H9 (cell line): ENCODE results near the gene E2F7. TPM values are rescaled to one million over a fixed set of nuclear protein-coding genes. Genes with fewer than 3 reads are reported as not detected.

Experiments used
- DNase-seq: peaks from one replicate; pipeline ENCODE4 v3.0.0-alpha.2; 2017
- H2AFZ ChIP-seq: one replicate; pipeline ENCODE4 v1.6.1; 2013; ENCODE audit warnings: mild to moderate bottlenecking, low read length, control low read depth, moderate library complexity
- H2AK5ac ChIP-seq: 2 replicates; pipeline ENCODE4 v1.6.1; 2013; ENCODE audit warnings: low read length, control low read depth, mixed read lengths; ENCODE audit not compliant: insufficient read length
- H2BK120ac ChIP-seq: one replicate; pipeline ENCODE4 v1.6.1; 2013; ENCODE audit warnings: low read depth, mild to moderate bottlenecking, low read length, control low read depth, inconsistent platforms; ENCODE audit not compliant: poor library complexity, severe bottlenecking
- H2BK12ac ChIP-seq: 2 replicates; pipeline ENCODE4 v1.6.1; 2013; ENCODE audit warnings: low read length, control low read depth, mixed read lengths, low read depth; ENCODE audit not compliant: insufficient read length
- H2BK15ac ChIP-seq: 2 replicates; pipeline ENCODE4 v1.6.1; 2013; ENCODE audit warnings: low read depth, low read length, control low read depth
- H2BK20ac ChIP-seq: one replicate; pipeline ENCODE4 v1.6.1; 2013; ENCODE audit warnings: low read depth, mild to moderate bottlenecking, low read length, control low read depth, inconsistent platforms; ENCODE audit not compliant: poor library complexity, severe bottlenecking
- H2BK5ac ChIP-seq: 2 replicates; pipeline ENCODE4 v1.6.1; 2013; ENCODE audit warnings: low read length, control low read depth, mixed read lengths; ENCODE audit not compliant: insufficient read length
- H3K14ac ChIP-seq: 2 replicates; pipeline ENCODE4 v1.6.1; 2013; ENCODE audit warnings: low read length, control low read depth; ENCODE audit not compliant: insufficient read depth
- H3K18ac ChIP-seq: 2 replicates; pipeline ENCODE4 v1.6.1; 2013; ENCODE audit warnings: low read depth, mild to moderate bottlenecking, mixed read lengths, low read length, control low read depth; ENCODE audit not compliant: insufficient read length
- H3K23ac ChIP-seq: 2 replicates; pipeline ENCODE4 v1.6.1; 2013; ENCODE audit warnings: low read length, control low read depth, mixed read lengths, low read depth; ENCODE audit not compliant: insufficient read length
- H3K23me2 ChIP-seq: 2 replicates; pipeline ENCODE4 v1.6.1; 2013; ENCODE audit warnings: low read depth, mild to moderate bottlenecking, mixed read lengths, low read length, control low read depth; ENCODE audit not compliant: insufficient read length, poor library complexity, severe bottlenecking
- H3K27ac ChIP-seq: 2 replicates; pipeline ENCODE4 v1.5.1; 2013; ENCODE audit warnings: low read length, control low read depth, mixed read lengths, low read depth; ENCODE audit not compliant: insufficient read length
- H3K27me3 ChIP-seq: 2 replicates; pipeline ENCODE4 v1.6.1; 2013; ENCODE audit warnings: low read length, control low read depth, inconsistent platforms; ENCODE audit not compliant: insufficient read depth
- H3K4ac ChIP-seq: 2 replicates; pipeline ENCODE4 v1.6.1; 2013; ENCODE audit warnings: low read depth, mild to moderate bottlenecking, control low read depth, inconsistent platforms, low read length, moderate library complexity
- H3K4me1 ChIP-seq: 2 replicates; pipeline ENCODE4 v1.6.1; 2013; ENCODE audit warnings: low read length, control low read depth, inconsistent platforms; ENCODE audit not compliant: insufficient read depth
- H3K4me2 ChIP-seq: 2 replicates; pipeline ENCODE4 v1.6.1; 2013; ENCODE audit warnings: low read length, control low read depth, mixed read lengths; ENCODE audit not compliant: insufficient read length, insufficient read depth
- H3K56ac ChIP-seq: 2 replicates; pipeline ENCODE4 v1.6.1; 2013; ENCODE audit warnings: low read depth, mild to moderate bottlenecking, mixed read lengths, low read length, control low read depth; ENCODE audit not compliant: insufficient read length
- H3K79me1 ChIP-seq: 2 replicates; pipeline ENCODE4 v1.6.1; 2013; ENCODE audit warnings: low read depth, mild to moderate bottlenecking, moderate library complexity, low read length, control low read depth, inconsistent platforms; ENCODE audit not compliant: insufficient read depth, poor library complexity, severe bottlenecking
- H3K79me2 ChIP-seq: 2 replicates; pipeline ENCODE4 v1.6.1; 2013; ENCODE audit warnings: low read length, control low read depth, inconsistent platforms; ENCODE audit not compliant: insufficient read depth
- H3K9ac ChIP-seq: 2 replicates; pipeline ENCODE4 v1.6.1; 2013; ENCODE audit warnings: low read length, control low read depth, mixed read lengths; ENCODE audit not compliant: insufficient read length; ENCODE audit errors: extremely low read depth
- H3K9me3 ChIP-seq: one replicate; pipeline ENCODE4 v1.6.1; 2013; ENCODE audit warnings: low read depth, low read length, inconsistent platforms; ENCODE audit not compliant: control insufficient read depth
- H3T11ph ChIP-seq: one replicate; pipeline ENCODE4 v1.6.1; 2013; ENCODE audit warnings: mild to moderate bottlenecking, low read length, control low read depth, inconsistent platforms
- H4K20me1 ChIP-seq: one replicate; pipeline ENCODE4 v1.6.1; 2013; ENCODE audit not compliant: control insufficient read depth, insufficient read length, insufficient read depth
- H4K5ac ChIP-seq: 2 replicates; pipeline ENCODE4 v1.6.1; 2013; ENCODE audit warnings: low read depth, mild to moderate bottlenecking, mixed read lengths, low read length, control low read depth; ENCODE audit not compliant: insufficient read length
- H4K8ac ChIP-seq: replicated peaks from 2 replicates; pipeline ENCODE4 v1.6.1; 2013; ENCODE audit warnings: low read length, control low read depth, mixed read lengths, low read depth; ENCODE audit not compliant: insufficient read length
- H4K91ac ChIP-seq: 2 replicates; pipeline ENCODE4 v1.6.1; 2013; ENCODE audit warnings: low read depth, mild to moderate bottlenecking, moderate library complexity, mixed read lengths, low read length, control low read depth; ENCODE audit not compliant: insufficient read length
- H3K27ac Mint-ChIP-seq, 3 experiments: 2 replicates in 2 of 3; 3 replicates in 1 of 3; pipeline ENCODE4 v1.8.0; 2020 to 2021; ENCODE audit warnings: mixed read lengths in 3 of 3, mild to moderate bottlenecking in 1 of 3, moderate library complexity in 1 of 3
- H3K27me3 Mint-ChIP-seq: 2 replicates; pipeline ENCODE4 v1.8.0; 2021; ENCODE audit warnings: low read depth, mild to moderate bottlenecking, moderate library complexity, mixed read lengths
- H3K36me3 Mint-ChIP-seq, 3 experiments: 2 replicates in 2 of 3; 3 replicates in 1 of 3; pipeline ENCODE4 v1.8.0; 2020 to 2021; ENCODE audit warnings: low read depth in 3 of 3, mixed read lengths in 3 of 3; ENCODE audit not compliant: insufficient read depth in 1 of 3
- H3K4me1 Mint-ChIP-seq, 2 experiments: 2 replicates each; pipeline ENCODE4 v1.8.0; 2020; ENCODE audit warnings: mixed read lengths in 2 of 2
- H3K4me3 Mint-ChIP-seq, 2 experiments: 2 replicates in 1 of 2; 3 replicates in 1 of 2; pipeline ENCODE4 v1.8.0; 2020 to 2021; ENCODE audit warnings: mild to moderate bottlenecking in 2 of 2, mixed read lengths in 2 of 2, moderate library complexity in 1 of 2
- H3K9me3 Mint-ChIP-seq, 2 experiments: 2 replicates in 1 of 2; 3 replicates in 1 of 2; pipeline ENCODE4 v1.8.0; 2020; ENCODE audit warnings: mild to moderate bottlenecking in 2 of 2, mixed read lengths in 2 of 2, moderate library complexity in 1 of 2
- CTCF ChIP-seq: fragments of 200-600 bp; sonication (generic); conservative IDR thresholded peaks from 3 replicates; pipeline ENCODE4 v1.8.0; 2021; ENCODE audit warnings: antibody characterized with exemption, mild to moderate bottlenecking
- WGBS: extraction: QIAGEN DNeasy Blood & Tissue Kit; methylation state at CpG from one replicate; pipeline ENCODE4 v1.1.7; 2013; ENCODE audit warnings: missing lambda C conversion rate, low lambda C conversion rate, mixed read lengths; ENCODE audit not compliant: insufficient read length; ENCODE audit errors: extremely low coverage; 5-methylcytosine and 5-hydroxymethylcytosine counted together
- total RNA-seq: library from RNA; stranded (reverse); gene quantifications from 2 replicates; pipeline ENCODE4 v1.2.1, GENCODE V29; 2021

The E2F7 gene
- total RNA-seq, 1 experiment from 2014 or later = 24.5 TPM

GRCh38 chr12:77070800-77071449, 5.6 kb upstream of the E2F7 start:
- H3K4ac ChIP-seq = no peak overlapping the region
- no peak for TF ChIP-seq CTCF
- no peak overlapping the region for H2BK5ac ChIP-seq
- Mint-ChIP-seq H3K27me3 (no peaks in the 10 kb centered on the region; the same call in 1 of the 2 replicates), H3K36me3 (no peaks in the 10 kb centered on the region), H3K4me1 (peaks cover 8% of the 10 kb centered on the region in 2 experiments), H3K4me3 (no peak overlapping the region), H3K27ac (no peak overlapping the region), H3K9me3 (no peaks in the 10 kb centered on the region)
- no peak overlapping the region for H3K23ac ChIP-seq
- H4K91ac ChIP-seq = no peak overlapping the region
- no peak overlapping the region for H2BK12ac ChIP-seq
- H2AK5ac ChIP-seq = no peak overlapping the region
- no peak overlapping the region for H3K4me2 ChIP-seq
- no peak overlapping the region for H3K14ac ChIP-seq
- H2BK15ac ChIP-seq = no peak overlapping the region
- DNase-seq = no peak
- no peaks in the 10 kb centered on the region for H3K23me2 ChIP-seq
- no peak overlapping the region for H3T11ph ChIP-seq
- H3K56ac ChIP-seq = no peak overlapping the region
- no peak overlapping the region for H3K9ac ChIP-seq
- no peak overlapping the region for H2BK20ac ChIP-seq
- no peak overlapping the region for H3K27ac ChIP-seq
- H3K27me3 ChIP-seq = no peaks in the 10 kb centered on the region
- no peak overlapping the region for H4K8ac ChIP-seq
- no peak overlapping the region for H2BK120ac ChIP-seq
- no peaks in the 10 kb centered on the region for H3K79me1 ChIP-seq
- H3K18ac ChIP-seq = no peak overlapping the region
- no peaks in the 10 kb centered on the region for H4K20me1 ChIP-seq
- H3K9me3 ChIP-seq = no peaks in the 10 kb centered on the region
- no peaks in the 10 kb centered on the region for H3K4me1 ChIP-seq
- H4K5ac ChIP-seq = no peak overlapping the region
- WGBS = no CpG with 5 or more reads among the region's 5 CpGs
- H2AFZ ChIP-seq = no peak overlapping the region
- H3K79me2 ChIP-seq = no peaks in the 10 kb centered on the region
